Right hindlimb (tissue), 1 donor: ENCODE data around the gene ANAPC4.

Source experiments
- DNase-seq: peaks from one replicate; pipeline ENCODE4 v3.0.0-alpha.2; 2018

ANAPC4 gene

GRCh38 chr4:25433966-25434827, 57.1 kb downstream of the ANAPC4 start:
- DNase-seq, result no peak

DNA sequence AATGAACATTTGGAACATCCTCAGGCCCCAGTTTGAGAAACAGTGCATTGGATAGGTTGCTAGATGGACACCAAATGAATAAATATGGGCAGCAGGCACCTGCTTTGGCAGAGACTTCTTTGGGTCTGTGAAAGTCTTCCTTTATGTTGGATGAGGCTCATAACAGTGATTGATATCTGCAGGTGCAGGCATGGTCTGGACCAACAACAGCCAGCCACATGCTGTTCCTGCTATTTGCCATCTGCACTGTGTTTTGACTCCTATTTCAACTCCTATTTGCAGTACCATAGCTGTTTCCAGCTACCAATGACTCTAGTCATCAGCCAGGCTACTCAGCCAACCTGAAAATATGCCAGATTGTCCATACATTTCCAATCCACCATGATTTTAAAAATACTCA, 60.9 kb downstream of the ANAPC4 start:
- DNase-seq, result peak; percentile 42

- peak; percentile 49 for DNase-seq
Observed at GRCh38 chr4:25439918-25440477, 62.9 kb downstream of the ANAPC4 start.

- no peak for DNase-seq
Observed at GRCh38 chr4:25440478-25441030, 63.5 kb downstream of the ANAPC4 start.

- DNase-seq, result peak; percentile 68
Observed at GRCh38 chr4:25441519-25442117, 64.6 kb downstream of the ANAPC4 start.

- no peak for DNase-seq
Observed at GRCh38 chr4:25442863-25443307, 65.8 kb downstream of the ANAPC4 start.

GRCh38 chr4:25443851-25444250, 66.8 kb downstream of the ANAPC4 start:
- DNase-seq, result no peak

DNA sequence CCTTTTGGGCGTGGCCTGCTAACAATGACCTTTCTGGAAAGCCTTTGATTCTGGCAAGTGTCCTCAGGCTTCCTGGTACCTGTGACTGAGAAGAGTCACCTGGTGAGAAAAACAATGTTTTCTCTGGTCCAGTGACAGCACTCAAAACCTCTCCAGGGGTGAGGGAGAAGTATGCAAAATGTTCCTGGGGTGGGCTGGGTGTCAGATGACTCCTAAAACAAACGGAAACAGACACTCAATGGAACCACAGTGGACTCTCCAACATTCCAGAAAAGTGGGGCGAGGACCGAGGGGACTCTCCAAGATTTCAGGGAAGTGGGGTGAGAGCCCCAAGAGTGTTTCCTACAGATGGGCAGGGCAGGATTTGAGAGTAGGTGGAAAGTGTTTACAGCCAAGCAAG, 69.5 kb downstream of the ANAPC4 start:
- DNase-seq, result no peak

DNA sequence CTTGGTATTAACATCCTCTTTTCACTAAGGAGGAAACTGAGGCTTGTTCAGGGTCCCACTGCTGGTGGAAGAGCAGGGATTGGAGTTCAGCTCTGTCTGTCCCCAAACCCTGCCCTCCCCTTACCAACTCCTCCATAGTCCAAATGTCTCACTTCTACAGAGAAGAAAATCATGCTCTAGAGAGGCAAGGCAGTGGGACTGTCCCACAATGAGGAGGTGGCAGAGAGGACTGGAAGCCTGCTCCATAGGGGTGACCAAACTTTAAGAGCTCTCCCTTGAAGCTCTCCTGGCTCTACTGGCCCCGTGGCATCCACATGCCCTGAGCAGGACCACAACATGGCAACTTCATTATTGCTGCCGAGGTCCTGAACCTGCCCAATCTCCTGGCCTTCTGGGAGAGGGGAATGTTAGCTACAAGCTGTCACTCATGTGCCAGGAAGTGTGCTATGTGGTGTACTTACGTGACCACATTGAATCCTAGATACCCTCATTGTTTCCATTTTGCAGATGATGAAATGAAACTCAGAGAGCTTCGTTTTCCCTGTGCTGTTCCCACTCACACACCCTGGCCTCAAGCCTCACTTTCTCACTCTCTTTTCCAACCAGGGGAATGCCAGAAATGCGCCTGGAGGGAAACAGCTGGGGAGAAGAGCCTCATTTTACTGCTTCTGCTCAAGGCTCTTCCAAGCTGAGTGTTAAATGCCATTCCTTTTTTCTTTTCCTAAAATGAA, 71.5 kb downstream of the ANAPC4 start:
- peak; percentile 76 for DNase-seq

DNA sequence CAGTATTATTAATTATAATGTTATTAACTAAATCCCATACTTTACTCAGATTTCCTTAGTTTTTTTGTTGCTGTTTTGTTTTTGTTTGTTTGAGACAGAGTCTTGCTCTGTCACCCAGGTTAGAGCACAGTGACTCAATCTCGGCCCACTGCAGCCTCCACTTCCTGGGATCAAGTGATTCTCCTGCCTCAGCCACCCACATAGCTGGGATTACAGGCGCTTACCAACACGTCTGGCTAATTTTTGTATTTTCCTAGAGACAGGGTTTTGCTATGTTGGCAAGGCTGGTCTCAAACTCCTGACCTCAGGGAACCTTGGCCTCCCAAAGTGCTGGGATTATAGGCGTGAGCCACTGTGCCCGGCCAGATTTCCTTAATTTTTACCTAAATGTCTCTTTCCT, 72.2 kb downstream of the ANAPC4 start:
- DNase-seq, result no peak

GRCh38 chr4:25449688-25450087, 72.6 kb downstream of the ANAPC4 start:
- DNase-seq, result no peak

DNA sequence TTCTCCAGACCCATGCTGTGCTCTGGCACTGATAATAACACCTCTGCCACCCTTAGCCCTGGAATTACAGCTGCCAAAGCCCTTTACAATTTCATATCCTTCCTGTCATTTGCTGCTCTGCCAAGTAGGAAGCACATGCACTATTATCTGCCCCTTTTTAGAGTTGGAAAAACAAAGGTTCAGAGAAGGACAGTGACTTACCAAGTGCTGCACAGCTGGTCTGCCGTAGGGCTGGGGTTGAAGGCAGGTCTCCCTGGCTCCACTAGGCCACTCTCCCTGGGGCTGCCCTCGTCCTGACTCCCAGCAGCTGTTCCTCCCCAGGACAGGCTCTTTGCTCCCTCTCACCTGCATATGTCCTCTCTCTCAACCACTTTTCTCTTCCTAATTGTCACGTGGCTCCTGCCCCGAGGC, 73.4 kb downstream of the ANAPC4 start:
- no peak for DNase-seq

DNA sequence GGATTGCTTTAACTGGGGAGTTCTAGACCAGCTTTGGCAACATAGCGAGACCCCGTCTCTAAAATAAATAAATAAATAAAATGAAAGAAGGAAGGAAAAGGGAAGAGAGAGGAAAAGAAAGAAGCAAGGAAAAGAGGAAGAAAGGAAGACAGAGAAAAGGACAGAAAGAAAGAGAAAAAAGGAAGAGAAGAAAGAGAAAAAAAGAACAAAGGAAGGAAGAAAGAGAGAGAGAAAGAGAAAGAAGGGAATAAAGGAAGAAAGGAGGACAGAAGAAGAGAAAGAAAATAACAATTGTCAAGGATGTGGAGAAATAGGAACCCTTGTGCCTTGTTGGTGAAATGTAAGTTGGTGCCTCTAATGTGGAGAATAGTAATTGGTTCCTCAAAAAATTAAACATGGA, 74.6 kb downstream of the ANAPC4 start:
- no peak for DNase-seq

GRCh38 chr4:25452081-25452480, 75.0 kb downstream of the ANAPC4 start:
- no peak for DNase-seq

- DNase-seq, result no peak
Observed at GRCh38 chr4:25454476-25454875, 77.4 kb downstream of the ANAPC4 start.

DNA sequence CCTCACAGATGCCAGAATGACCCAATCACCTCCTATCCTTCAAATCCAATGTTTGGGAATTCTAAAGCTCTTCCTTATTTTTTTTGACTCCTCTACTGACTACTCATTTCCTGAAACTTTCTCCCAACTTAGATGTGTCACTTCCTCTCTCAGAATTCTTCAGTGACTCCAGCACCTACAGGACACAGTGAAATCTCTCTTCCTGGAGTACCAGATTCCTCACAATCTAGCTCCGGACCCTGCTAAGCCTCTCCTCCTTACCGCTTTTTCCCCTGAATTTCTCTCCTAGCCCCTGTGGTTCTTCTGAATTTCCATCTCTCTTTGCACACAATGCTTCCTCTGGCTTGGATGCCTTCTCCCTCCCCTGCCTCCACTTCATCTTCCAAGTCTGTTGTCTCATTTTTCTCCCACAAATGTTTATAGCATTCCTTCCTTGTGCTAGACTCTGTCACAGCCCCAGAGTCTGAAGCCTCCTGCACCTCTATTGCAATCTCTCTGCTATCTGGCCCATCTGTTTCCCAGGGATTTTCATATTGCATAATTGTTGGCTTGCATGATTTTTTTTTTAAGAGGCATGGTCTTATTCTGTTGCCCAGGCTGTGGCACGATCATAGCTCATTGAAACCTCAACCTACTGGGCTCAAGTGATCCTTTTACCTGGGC, 80.1 kb downstream of the ANAPC4 start:
- no peak for DNase-seq

DNA sequence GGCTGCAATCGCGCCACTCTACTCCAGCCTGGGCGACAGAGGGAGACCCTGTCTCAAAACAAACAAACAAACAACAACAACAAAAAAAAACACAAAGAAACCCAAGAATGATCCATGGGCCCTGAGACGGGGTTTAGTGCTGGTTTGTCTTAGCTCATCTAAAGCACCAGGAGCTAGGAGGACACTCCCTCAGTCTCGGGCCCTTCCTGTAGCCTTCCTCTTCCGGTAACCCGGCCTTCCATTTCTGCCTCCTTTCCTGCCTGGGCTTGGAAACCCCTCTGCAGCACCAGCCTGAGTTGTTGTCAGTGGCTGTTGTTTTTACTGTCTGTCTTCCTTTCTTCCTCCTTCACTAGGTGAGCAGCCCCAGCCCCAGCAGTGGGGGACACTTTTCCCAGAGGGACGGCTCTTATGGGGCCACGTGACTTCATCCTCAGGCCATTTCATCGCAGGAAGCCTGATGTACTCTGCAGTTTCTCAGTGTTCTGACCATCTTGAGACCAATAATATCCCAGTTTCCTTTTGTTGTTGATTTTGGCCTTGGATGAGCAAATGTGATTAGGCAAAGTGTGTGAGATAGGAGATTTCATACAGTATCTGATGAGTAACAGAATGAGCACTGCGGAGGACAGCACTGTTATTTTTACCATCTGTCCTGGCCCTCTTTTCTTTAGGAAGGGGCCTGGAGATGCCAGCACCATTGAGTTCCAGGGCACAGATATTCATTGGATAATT, 90.1 kb downstream of the ANAPC4 start:
- DNase-seq, result no peak

- no peak for DNase-seq
Observed at GRCh38 chr4:25467843-25468242, 90.8 kb downstream of the ANAPC4 start.
